ENCODE data around the gene CYP46A1.

Gene CYP46A1

DNA sequence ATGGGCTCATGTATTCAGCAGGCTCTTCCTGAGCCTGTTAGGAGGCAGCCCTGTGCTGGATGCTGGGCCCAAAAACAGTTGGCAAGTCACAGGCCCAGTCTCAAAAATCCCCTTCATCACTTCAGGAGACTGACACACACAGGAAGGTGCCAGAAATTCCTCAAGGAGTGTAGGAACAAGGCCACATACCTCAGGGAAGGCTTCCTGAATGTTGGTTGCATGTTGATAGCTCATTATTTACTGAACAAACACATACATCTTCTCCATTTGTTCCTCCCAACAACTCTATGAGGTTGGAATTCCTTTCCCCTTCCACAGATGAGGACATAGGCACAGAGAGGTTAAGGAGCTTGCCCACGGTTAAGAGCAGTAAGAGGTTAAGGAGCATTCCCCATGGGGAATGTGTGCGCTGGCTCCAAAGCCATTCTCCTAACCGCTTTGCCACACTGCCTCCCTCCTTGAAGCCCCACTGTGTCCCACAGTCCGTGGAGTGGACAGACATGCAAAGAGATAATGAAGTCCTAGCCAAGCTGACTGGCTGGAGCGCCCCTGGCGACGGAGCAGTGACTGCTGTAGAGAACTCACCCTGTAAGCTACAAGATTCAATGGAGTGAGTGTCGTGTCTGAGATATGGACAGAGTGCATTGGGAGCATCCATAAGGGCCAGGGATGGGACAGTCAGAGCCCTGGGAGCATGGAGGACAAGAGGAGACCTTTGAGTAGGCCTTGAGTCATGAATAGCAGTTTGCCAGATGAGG lies 35.9 kb upstream of the CYP46A1 start:
- TF ChIP-seq, protein P1, sequence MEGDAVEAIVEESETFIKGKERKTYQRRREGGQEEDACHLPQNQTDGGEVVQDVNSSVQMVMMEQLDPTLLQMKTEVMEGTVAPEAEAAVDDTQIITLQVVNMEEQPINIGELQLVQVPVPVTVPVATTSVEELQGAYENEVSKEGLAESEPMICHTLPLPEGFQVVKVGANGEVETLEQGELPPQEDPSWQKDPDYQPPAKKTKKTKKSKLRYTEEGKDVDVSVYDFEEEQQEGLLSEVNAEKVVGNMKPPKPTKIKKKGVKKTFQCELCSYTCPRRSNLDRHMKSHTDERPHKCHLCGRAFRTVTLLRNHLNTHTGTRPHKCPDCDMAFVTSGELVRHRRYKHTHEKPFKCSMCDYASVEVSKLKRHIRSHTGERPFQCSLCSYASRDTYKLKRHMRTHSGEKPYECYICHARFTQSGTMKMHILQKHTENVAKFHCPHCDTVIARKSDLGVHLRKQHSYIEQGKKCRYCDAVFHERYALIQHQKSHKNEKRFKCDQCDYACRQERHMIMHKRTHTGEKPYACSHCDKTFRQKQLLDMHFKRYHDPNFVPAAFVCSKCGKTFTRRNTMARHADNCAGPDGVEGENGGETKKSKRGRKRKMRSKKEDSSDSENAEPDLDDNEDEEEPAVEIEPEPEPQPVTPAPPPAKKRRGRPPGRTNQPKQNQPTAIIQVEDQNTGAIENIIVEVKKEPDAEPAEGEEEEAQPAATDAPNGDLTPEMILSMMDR (IDR thresholded peaks at IDR 0.05; ENCODE audit: low read depth, low read length): no peak
- Histone ChIP-seq H3K27me3 (no peaks in the 10 kb centered on the region), H3K4me3 (ENCODE audit: low read depth, low read length) (no peak overlapping the region), H3K36me3 (no peaks in the 10 kb centered on the region), H3K4me1 (no peaks in the 10 kb centered on the region), H3K9me3 (no peaks in the 10 kb centered on the region)
- DNase-seq: no peak

DNA sequence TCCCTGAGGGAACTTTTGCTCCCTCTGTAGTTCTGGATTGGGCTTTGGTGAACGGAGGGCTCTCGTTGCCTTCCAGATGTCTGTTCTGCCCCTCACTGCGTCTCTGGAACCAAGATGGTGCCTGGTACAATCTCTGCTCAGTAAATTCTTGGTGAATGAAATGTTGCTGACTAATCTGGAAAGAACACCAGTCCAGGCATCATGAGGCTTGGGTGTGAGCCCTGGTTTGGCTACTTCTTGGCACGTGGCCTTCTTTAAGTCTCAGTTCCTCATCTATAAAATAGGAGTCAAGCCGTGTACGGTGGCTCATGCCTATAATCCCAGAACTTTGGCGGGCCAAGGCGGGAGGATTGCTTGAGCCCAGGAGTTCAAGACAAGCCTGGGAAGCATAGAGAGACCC lies 34.9 kb upstream of the CYP46A1 start:
- TF ChIP-seq, protein P1 (IDR thresholded peaks at IDR 0.05; ENCODE audit: low read depth, low read length): no peak
- DNase-seq: no peak
- no peaks in the 10 kb centered on the region for H3K4me1 ChIP-seq
- no peaks in the 10 kb centered on the region for H3K27me3 ChIP-seq
- no peaks in the 10 kb centered on the region for H3K36me3 ChIP-seq
- H3K4me3 ChIP-seq (ENCODE audit: low read depth, low read length): no peak overlapping the region
- H3K9me3 ChIP-seq: no peaks in the 10 kb centered on the region

DNA sequence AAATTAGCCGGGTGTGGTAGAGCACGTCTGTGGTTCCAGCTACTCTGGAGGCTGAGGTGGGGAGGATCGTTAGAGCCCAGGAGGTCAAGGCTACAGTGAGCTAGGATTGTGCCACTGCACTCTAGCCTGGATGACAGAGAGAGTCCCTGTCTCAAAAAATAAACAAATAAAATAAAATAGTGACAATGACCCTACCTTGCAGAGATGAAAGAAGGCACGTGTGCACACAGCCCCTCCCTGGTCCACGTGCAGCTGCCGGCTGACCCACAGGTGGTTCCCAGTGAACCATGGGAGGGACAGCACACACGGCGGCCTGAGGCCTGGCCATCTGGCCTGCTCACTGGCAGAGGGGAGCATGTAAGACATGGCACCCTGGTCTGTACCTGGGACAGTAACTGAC lies 34.5 kb upstream of the CYP46A1 start:
- H3K9me3 ChIP-seq: no peaks in the 10 kb centered on the region
- H3K4me1 ChIP-seq: no peaks in the 10 kb centered on the region
- H3K36me3 ChIP-seq: no peaks in the 10 kb centered on the region
- no peak overlapping the region for H3K4me3 ChIP-seq (ENCODE audit: low read depth, low read length)
- H3K27me3 ChIP-seq: no peaks in the 10 kb centered on the region
- TF ChIP-seq, protein P1 (IDR thresholded peaks at IDR 0.05; ENCODE audit: low read depth, low read length): no peak
- DNase-seq: no peak

DNA sequence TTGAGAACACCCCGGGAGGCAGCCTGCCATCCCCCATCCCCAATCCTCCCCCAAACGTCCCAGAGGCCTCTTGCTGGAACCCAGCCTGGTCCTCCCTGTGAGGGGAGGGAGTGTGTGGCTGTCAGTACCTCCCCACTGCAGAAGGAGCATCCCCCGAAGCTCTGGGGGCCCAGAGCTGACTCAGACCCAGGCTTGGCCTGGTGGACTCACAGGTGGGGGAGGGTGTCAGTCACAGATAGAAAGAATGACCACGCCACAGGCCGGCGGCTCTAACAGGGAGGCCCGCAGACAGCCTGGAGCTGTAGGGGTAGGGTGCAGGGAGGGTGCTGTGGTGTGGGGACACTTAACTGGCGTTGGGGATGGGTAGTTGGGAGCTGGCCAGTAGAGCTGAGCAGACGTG lies 33.9 kb upstream of the CYP46A1 start:
- TF ChIP-seq, protein P1 (IDR thresholded peaks at IDR 0.05; ENCODE audit: low read depth, low read length): no peak
- H3K9me3 ChIP-seq: no peaks in the 10 kb centered on the region
- no peak overlapping the region for H3K4me3 ChIP-seq (ENCODE audit: low read depth, low read length)
- DNase-seq: no peak
- no peaks in the 10 kb centered on the region for H3K4me1 ChIP-seq
- no peaks in the 10 kb centered on the region for H3K36me3 ChIP-seq
- H3K27me3 ChIP-seq: no peaks in the 10 kb centered on the region

DNA sequence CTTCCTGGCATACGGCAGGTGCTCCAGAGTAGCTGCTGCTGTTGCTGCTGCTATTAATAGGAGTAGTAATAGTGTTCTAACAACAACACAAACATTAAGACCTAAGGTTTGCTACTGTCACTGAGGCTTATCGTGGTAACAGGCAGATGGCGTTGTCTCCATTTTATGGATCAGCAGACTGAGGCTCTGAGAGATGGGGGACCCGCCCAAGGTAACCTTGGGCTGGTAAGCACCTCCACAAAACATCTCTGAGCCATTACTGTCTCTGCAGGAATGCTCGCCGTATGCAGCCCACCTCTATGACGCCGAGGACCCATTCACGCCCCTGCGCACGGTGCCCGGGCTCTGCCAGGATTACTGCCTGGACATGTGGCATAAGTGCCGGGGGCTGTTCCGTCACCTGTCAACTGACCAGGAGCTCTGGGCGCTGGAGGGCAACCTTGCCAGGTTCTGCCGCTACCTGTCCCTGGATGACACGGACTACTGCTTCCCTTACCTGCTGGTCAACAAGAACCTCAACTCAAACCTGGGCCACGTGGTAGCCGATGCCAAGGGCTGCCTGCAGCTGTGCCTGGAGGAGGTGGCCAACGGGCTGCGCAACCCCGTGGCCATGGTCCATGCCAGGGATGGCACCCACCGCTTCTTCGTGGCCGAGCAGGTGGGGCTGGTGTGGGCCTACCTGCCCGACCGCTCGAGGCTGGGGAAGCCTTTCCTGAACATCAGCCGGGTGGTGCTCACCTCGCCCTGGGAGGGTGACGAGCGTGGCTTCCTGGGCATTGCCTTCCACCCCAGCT lies 31.9 kb upstream of the CYP46A1 start:
- no peak overlapping the region for H3K4me3 ChIP-seq (ENCODE audit: low read depth, low read length)
- no peak for DNase-seq

More for the DNA sequence above, 31.9 kb upstream of the CYP46A1 start:
- no peaks in the 10 kb centered on the region for H3K4me1 ChIP-seq
- H3K27me3 ChIP-seq: no peaks in the 10 kb centered on the region
- TF ChIP-seq, protein P1 (IDR thresholded peaks at IDR 0.05; ENCODE audit: low read depth, low read length): no peak
- H3K36me3 ChIP-seq: no peaks in the 10 kb centered on the region
- no peaks in the 10 kb centered on the region for H3K9me3 ChIP-seq
